Body of pancreas (tissue), 4 donors: ENCODE data around the gene STPG4.

Experiments used
- CTCF ChIP-seq, 7 experiments: fragments of 450-650 bp in 4 of 7; fragments of 200-600 bp in 3 of 7; sonication (generic) in 3 of 7; IDR thresholded peaks; one replicate each; pipeline ENCODE4 v1.5.1; 2016 to 2019; ENCODE audit warnings: antibody characterized with exemption in 7 of 7
- POLR2A ChIP-seq, 3 donors: fragments of 450-650 bp; IDR thresholded peaks; one replicate each; pipeline ENCODE4 v1.6.1; 2016; ENCODE audit warnings: antibody characterized with exemption in 3 of 3, mild to moderate bottlenecking in 2 of 3

GRCh38 chr2:47097563-47097962 lies 57.5 kb downstream of the STPG4 start:
- TF ChIP-seq CTCF (IDR thresholded peaks at IDR 0.05) = no peak
- no peak for TF ChIP-seq POLR2A (IDR thresholded peaks at IDR 0.05)
